Right cardiac atrium (tissue), 5 donors: Measurements from ENCODE around the gene GARRE1. TPM values are rescaled to one million over a fixed set of nuclear protein-coding genes. Genes with fewer than 3 reads are reported as not detected.
"Not testable (repeated sequence)": the region's sequence is repeated elsewhere in the genome, so short reads cannot be mapped to it uniquely, and the experiment has no call there.

Source experiments
- ATAC-seq, 2 donors: fragments of 200-7000 bp; cut with Tn5 transposase; one replicate each; pipeline versions ENCODE4 v1.8.0 to v1.9.1; 2020; ENCODE audit warnings: moderate library complexity in 2 of 2, mild to moderate bottlenecking in 1 of 2
- DNase-seq, 3 donors: peaks; one replicate each; pipeline ENCODE4 v3.0.0-alpha.2; 2020
- H3K27ac ChIP-seq: one replicate; pipeline ENCODE4 v1.5.1; 2013; ENCODE audit warnings: mild to moderate bottlenecking, low read length, control low read depth, moderate library complexity
- H3K27me3 ChIP-seq: one replicate; pipeline ENCODE4 v1.6.1; 2013; ENCODE audit not compliant: control insufficient read depth, insufficient read depth
- H3K4me1 ChIP-seq: one replicate; pipeline ENCODE4 v1.6.1; 2013; ENCODE audit warnings: low read length; ENCODE audit not compliant: control insufficient read depth, insufficient read depth
- H3K4me3 ChIP-seq: one replicate; pipeline ENCODE4 v1.5.1; 2013; ENCODE audit warnings: low read length, control low read depth
- H3K9me3 ChIP-seq: one replicate; pipeline ENCODE4 v1.6.1; 2013; ENCODE audit warnings: low read length; ENCODE audit not compliant: control insufficient read depth
- WGBS: extraction: QIAGEN DNeasy Blood & Tissue Kit; methylation state at CpG from one replicate; pipeline ENCODE4 v1.1.7; 2013; 5-methylcytosine and 5-hydroxymethylcytosine counted together
- intact Hi-C, 4 donors: fragments of 100-400 bp; cut with DNase I; formaldehyde crosslinking; loops; one replicate each; pipeline versions ENCODE4 v1.11.0 to v1.14.0; 2022 to 2023
- polyA plus RNA-seq: library from polyadenylated mRNA; stranded (reverse); fragments of 200-250 nt; gene quantifications from one replicate; pipeline ENCODE4 v1.2.3, GENCODE V29; 2013
- total RNA-seq, 4 donors: library from RNA; stranded (reverse); fragmentation: NEBNext Ultra II Directional; extraction: Animal tissue kit (Norgen Biotek cat#: 25700); gene quantifications; one replicate each; pipeline ENCODE4 v1.2.1, GENCODE V29; 2021
- donor health status: healthy with polysubstance abuse.
- donor health status: DM: no; HTN: yes; CAD: no.
- donor health status: DM: no; HTN: no; CAD: no.
- donor health status: DM: no; HTN: yes; CAD: no; lungs with severe emphysema.
- donor health status: DM: yes; HTN: yes; CAD: no.

The GARRE1 gene
- total and polyA plus RNA-seq, 5 donors = 10.6 to 22.7 (median 22.0) TPM

- ATAC-seq = no peak
These were observed 8.0 kb upstream of the GARRE1 start for GRCh38 chr19:34246340-34246739.

DNA sequence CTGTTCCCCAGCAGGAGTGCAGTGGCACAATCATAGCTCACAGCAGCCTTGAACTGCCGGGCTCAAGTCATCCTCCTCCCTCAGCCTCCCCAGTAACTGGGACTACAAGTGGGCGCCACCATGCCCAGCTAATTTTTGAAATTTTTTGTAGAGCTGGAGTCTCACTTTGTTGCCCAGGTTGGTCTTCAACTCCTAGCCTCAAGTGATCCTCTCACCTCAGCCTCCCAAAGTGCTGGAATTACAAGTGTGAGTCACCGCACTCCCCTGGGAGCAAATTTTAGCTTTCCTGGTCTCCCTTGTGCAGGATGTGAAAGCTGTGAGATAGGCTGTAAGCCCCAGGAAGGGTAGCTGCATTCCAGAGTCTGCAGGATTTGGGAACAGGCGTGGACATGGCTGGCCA is 5.4 kb upstream of the GARRE1 start:
- Histone ChIP-seq H3K27ac (no peak overlapping the region), H3K9me3 (no peaks in the 10 kb centered on the region), H3K4me1 (no peaks in the 10 kb centered on the region), H3K27me3 (no peaks in the 10 kb centered on the region), H3K4me3 (no peak overlapping the region)
- WGBS = 92% methylated on average over 4 of the region's 4 CpGs
- ATAC-seq (no peak), DNase-seq (no peak)
- intact Hi-C loops = no loop called here

More at GRCh38 chr19:34246340-34246739, 8.0 kb upstream of the GARRE1 start:
- 69% methylated on average over 4 of the region's 4 CpGs for WGBS
- H3K4me3 ChIP-seq = no peak overlapping the region
- intact Hi-C loops = no loop called here
- no peak overlapping the region for H3K27ac ChIP-seq
- no peaks in the 10 kb centered on the region for H3K9me3 ChIP-seq
- H3K4me1 ChIP-seq = no peaks in the 10 kb centered on the region
- no peak for DNase-seq
- H3K27me3 ChIP-seq = no peaks in the 10 kb centered on the region

DNA sequence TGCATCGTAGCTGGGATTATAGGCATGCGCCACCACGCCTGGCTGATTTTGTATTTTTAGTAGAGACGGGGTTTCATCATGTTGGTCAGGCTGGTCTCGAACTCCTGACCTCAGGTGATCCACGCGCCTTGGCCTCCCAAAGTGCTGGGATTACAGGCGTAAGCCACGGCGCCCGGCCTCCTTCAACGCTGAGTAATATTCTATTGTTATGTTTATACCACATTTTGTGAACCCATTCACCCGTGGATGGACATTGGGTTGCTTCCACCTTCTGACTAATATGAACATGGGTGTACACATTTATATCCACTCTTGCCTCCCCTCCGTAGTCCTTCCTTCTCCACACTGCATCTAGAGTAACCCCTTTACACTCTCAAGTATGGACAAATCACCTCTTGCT is 1.2 kb upstream of the GARRE1 start:
- H3K27me3 ChIP-seq, H3K4me3 ChIP-seq, ATAC-seq, H3K4me1 ChIP-seq, intact Hi-C loops, DNase-seq, H3K27ac ChIP-seq, H3K9me3 ChIP-seq: not testable (repeated sequence)
- 95% methylated on average over 14 of the region's 14 CpGs for WGBS

DNA sequence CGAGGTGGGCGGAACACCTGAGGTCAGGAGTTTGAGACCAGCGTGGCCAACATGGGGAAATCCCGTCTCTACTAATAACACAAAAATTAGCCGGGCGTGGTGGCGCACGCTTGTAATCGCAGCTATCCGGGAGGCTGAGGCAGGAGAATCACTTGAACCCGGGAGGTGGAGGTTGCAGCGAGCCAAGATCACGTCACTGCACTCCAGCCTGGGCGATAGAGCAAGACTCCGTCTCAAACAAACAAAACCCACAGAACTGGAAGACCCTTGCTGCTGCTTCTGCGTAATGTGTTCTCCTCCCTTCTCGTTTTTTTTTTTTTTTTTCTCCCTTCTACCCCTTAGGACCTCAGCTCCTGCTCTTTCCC is 691 bp upstream of the GARRE1 start:
- H3K4me3 ChIP-seq = peak overlapping the region; percentile 89
- ATAC-seq, intact Hi-C loops, H3K4me1 ChIP-seq, DNase-seq, H3K9me3 ChIP-seq, H3K27me3 ChIP-seq, H3K27ac ChIP-seq: not testable (repeated sequence)
- WGBS = 71% methylated on average over 17 of the region's 17 CpGs

DNA sequence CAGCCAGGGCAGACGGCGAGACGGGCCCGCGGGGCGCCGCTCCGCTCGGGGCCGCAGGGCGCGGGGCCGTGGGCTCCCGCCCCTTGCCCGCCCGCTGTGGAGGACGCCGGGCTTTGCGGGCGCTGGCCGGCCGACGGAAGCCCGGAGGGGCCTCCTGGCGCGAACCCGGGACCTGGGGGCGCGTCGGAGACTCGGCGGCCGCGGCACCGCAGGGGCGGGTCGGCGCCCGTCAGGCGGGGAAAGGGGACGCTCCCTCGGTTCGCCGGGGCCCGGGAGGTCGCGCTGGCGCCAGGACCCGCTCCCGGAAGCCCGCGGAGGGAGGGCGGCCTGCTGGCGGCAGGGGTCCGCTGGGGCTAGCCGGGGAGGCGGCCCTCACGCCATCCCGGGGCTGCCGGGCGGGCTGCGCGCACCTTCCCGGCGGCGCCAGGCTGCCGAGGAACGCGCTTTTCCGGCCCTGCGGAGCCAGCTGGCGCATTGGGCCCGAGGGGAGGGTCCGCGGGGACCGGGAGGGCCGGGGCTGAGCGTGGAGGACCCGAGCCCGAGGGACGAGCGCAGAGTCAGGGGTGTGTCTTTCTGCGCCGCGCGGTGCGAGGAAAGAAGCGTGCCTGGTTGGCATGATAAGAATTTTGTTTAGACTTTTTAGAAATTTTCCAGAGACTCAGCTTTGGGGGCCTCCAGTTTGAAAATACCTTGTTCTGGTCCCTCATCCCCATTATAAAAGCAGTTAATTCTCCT is 511 bp downstream of the GARRE1 start:
- ATAC-seq = peak; percentile 63 to 71
- intact Hi-C loops = no loop called here

GRCh38 chr19:34255546-34255945 is 1.2 kb downstream of the GARRE1 start:
- Histone ChIP-seq H3K27ac (no peak overlapping the region), H3K4me3 (peak overlapping the region; percentile 89), H3K4me1 (no peaks in the 10 kb centered on the region), H3K9me3 (no peaks in the 10 kb centered on the region), H3K27me3 (no peaks in the 10 kb centered on the region)
- WGBS = 42% methylated on average over 9 of the region's 9 CpGs
- ATAC-seq (no peak), DNase-seq (no peak)
- intact Hi-C loops = no loop called here

More for the DNA sequence above, 511 bp downstream of the GARRE1 start:
- Histone ChIP-seq H3K4me3 (peak overlapping the region; percentile 89), H3K9me3 (no peaks in the 10 kb centered on the region), H3K27me3 (no peaks in the 10 kb centered on the region), H3K27ac (peak overlapping the region; percentile 58), H3K4me1 (no peaks in the 10 kb centered on the region)
- WGBS = under 1% methylated on average over 88 of the region's 88 CpGs
- DNase-seq = peak; percentile 50 to 81 (median 80)

DNA sequence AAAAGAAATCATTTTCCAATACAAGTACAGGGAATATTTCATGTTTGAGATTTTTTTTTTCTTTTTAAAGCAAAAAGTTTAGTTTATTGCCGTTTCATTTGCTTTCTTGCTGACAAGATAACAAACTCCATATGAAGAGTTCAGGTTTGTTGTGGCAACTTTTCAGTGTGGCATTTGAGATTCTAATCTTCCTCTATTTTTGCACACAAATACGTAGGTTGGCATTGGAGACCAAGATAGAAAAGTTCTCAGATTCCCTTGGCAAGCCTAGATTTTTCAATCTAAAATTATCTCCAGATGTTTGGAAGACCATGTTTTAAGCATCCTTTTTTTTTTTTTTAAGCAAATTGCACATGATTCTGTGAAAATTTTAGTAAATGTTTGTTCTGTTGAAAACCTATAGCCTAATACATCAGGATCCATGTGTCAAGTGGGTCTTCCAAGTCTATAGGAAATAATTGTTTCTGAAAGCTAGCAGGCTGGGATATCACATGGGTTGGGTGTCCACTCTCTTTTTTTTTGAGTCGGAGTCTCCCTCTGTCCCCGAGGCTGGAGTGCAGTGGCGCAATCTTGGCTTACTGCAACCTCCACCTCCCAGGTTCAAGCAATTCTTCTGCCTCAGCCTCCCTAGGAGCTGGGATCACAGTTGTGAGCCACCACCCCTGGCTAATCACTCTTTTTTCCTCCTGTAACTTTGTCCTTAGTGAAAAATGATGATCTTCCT is 2.6 kb downstream of the GARRE1 start:
- H3K27me3 ChIP-seq = no peaks in the 10 kb centered on the region
- DNase-seq (no peak), ATAC-seq (no peak)
- H3K9me3 ChIP-seq = no peaks in the 10 kb centered on the region
- H3K4me3 ChIP-seq = no peak overlapping the region
- H3K27ac ChIP-seq = no peak overlapping the region
- intact Hi-C loops = no loop called here
- peaks cover 12% of the 10 kb centered on the region for H3K4me1 ChIP-seq
- 51% methylated on average over 5 of the region's 5 CpGs for WGBS

DNA sequence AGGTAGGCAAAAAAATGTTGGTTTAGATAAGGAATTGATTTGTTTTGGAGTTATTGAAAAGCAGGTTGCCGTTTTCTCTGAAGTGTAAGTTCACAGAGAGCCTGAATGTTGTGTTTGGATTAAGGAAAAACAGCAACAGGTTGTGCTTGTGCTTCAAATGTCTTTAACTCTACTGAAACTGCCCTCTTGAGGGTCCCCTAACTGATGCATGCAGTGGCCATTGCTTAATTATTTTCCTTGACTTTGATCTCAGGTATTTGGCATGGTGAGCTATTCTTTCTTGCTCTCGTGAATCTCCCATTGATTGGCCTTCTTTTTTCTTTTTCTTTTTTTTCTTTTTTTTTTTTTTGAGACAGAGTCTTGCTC is 3.2 kb downstream of the GARRE1 start:
- intact Hi-C loops = no loop called here
- Histone ChIP-seq H3K27ac (no peak overlapping the region), H3K4me1 (peaks cover 12% of the 10 kb centered on the region), H3K9me3 (no peaks in the 10 kb centered on the region), H3K27me3 (no peaks in the 10 kb centered on the region), H3K4me3 (no peak overlapping the region)
- DNase-seq = no peak
- 78% methylated on average over 2 of the region's 2 CpGs for WGBS
- ATAC-seq = no peak

DNA sequence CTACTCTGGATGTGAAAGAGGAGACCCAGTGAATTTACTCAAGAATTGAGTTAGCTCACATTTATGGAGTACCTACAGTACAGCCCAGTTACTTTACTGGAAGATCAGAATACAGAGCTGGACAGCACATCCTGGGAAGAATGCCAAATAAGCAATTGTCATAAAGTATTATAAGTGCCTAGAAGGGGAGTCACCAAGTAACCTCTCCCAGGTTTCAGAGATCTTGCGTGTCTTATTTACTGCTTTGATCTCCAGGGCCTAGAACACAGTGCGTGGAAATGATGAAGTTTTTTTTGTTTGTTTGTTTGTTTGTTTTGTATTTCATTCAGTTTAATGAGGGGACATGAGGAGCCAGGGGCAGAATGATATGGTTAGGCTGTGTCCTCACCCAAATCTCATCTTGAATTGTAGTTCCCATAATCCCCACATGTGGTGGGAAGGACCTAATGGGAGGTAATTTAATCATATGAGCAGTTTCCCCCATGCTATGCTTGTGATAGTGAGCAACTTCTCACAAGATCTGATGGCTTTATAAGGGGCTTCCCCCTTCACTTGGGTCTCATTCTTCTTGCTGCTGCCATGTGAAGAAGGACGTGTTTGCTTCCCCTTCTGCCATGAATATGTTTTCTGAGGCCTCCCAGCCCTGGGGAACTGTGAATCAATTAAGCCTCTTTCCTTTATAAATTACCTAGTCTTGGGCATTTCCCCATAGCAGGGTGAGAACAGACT is 5.2 kb downstream of the GARRE1 start:
- H3K4me3 ChIP-seq = no peak overlapping the region
- no peak for ATAC-seq
- no peak overlapping the region for H3K27ac ChIP-seq
- intact Hi-C loops = no loop called here
- peaks cover 14% of the 10 kb centered on the region for H3K4me1 ChIP-seq
- DNase-seq = no peak
- no peaks in the 10 kb centered on the region for H3K9me3 ChIP-seq
- no peaks in the 10 kb centered on the region for H3K27me3 ChIP-seq
- WGBS = 73% methylated on average over 3 of the region's 3 CpGs

GRCh38 chr19:34260771-34261173 is 6.4 kb downstream of the GARRE1 start:
- DNase-seq = no peak
- H3K27me3 ChIP-seq = no peaks in the 10 kb centered on the region
- no peak overlapping the region for H3K27ac ChIP-seq
- peak; percentile 33 to 42 for ATAC-seq
- intact Hi-C loops = no loop called here
- no peaks in the 10 kb centered on the region for H3K9me3 ChIP-seq
- peaks cover 16% of the 10 kb centered on the region for H3K4me1 ChIP-seq
- no peak overlapping the region for H3K4me3 ChIP-seq
- 19% methylated on average over 6 of the region's 6 CpGs for WGBS
